ENCODE results near the gene DES. TPM values are rescaled to one million over a fixed set of nuclear protein-coding genes. Genes with fewer than 3 reads are reported as not detected.

Gene DES
- total and polyA plus RNA-seq, 2 of the 13 experiments (the other 11 are each of a cell fraction or from before 2014, with no cell fraction given): not detected

DNA sequence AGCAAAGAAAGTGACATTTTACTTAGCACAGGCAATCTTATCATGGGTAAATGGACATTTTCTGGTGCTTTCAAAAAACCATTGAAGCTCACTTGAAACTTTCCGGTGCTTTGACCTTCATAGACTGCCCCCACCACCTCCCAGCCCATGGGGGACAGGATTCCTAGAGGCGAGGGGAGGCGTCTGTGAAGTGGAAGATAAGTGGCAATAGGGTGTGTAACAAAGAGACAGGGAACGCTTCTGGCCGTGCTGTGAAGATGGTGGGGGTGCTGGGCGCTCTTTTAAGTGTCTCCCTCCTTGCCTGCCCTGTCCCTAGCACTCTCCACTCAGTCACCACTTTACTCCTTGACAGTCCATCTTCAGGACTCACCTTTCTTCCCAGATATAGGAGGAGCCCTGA lies 57.1 kb downstream of the DES start:
- in situ Hi-C loops (cut with HindIII; ENCODE audit: extremely low pct_ligation_motif_present, low pct_unique_long_range_greater_than_20kb) (loop anchor here (10.0 kb wide), 1 partner anchor 50 kb away; no protein-coding TSS in a partner anchor), intact Hi-C loops (cut with micrococcal nuclease; ENCODE audit: unreplicated experiment) (no loop called here)
- Histone ChIP-seq H3K79me2 (ENCODE audit: insufficient read depth, low read length) (no peaks in the 10 kb centered on the region), H3K4me3 (replicated peaks in 1 of 3; ENCODE audit: insufficient read depth in 1 of 3, low read depth in 2 of 3, low read length in 3 of 3) (no peak overlapping the region), H3K36me3 (replicated peaks in 1 of 2; ENCODE audit: control insufficient read depth in 1 of 2, insufficient read depth in 2 of 2, low read length in 2 of 2) (no peaks in the 10 kb centered on the region), H2AFZ (ENCODE audit: low read length) (no peak overlapping the region), H3K9ac (ENCODE audit: insufficient read depth, low read depth, low read length) (no peak overlapping the region), H3K27ac (ENCODE audit: extremely low read length, insufficient read depth, low read length) (no peak overlapping the region), H3K4me2 (ENCODE audit: low read depth, low read length) (no peak overlapping the region), H3K27me3 (ENCODE audit: control insufficient read depth in 1 of 2, insufficient read depth in 2 of 2, low read length in 2 of 2) (peaks cover 18 to 82% of the 10 kb centered on the region in 2 experiments), H3K4me1 (ENCODE audit: insufficient read depth, low read length) (no peaks in the 10 kb centered on the region), H3K9me3 (ENCODE audit: low read length) (no peaks in the 10 kb centered on the region), H4K20me1 (ENCODE audit: insufficient read depth, low read length) (no peaks in the 10 kb centered on the region; the same call in 1 of the 2 replicates)
- ATAC-seq (no peak), FAIRE-seq (no peak), DNase-seq (ENCODE audit: low spot score) (no peak)
- ChIA-PET POLR2A (no interaction called here), CTCF (ENCODE audit: low intra/inter-chr PET ratio, low total read pairs) (interaction anchor here (3.8 kb wide), 1 partner anchor 55 kb away, joined by 39 read pairs; no protein-coding TSS in a partner anchor)
- BruUV-seq (replicated peaks): no TSS peak
- 3% methylated on average over 6 of the region's 6 CpGs for WGBS (ENCODE audit: low lambda C conversion rate)
- no peak for TF ChIP-seq ZFP62 (CRISPR knock-in tag; IDR thresholded peaks at IDR 0.05)
- no peak for TF ChIP-seq ZFY (CRISPR knock-in tag; IDR thresholded peaks at IDR 0.05)
- no peak for TF ChIP-seq BHLHE40 (IDR thresholded peaks at IDR 0.05; ENCODE audit: low read length)
- TF ChIP-seq ZNF781 (CRISPR knock-in tag; IDR thresholded peaks at IDR 0.05; ENCODE audit: borderline replicate concordance, not compliant biosample characterization): no peak
- TF ChIP-seq SOX6 (IDR thresholded peaks at IDR 0.05): no peak
- TF ChIP-seq SOX6 (CRISPR knock-in tag; IDR thresholded peaks at IDR 0.05): no peak
- TF ChIP-seq, protein P1, sequence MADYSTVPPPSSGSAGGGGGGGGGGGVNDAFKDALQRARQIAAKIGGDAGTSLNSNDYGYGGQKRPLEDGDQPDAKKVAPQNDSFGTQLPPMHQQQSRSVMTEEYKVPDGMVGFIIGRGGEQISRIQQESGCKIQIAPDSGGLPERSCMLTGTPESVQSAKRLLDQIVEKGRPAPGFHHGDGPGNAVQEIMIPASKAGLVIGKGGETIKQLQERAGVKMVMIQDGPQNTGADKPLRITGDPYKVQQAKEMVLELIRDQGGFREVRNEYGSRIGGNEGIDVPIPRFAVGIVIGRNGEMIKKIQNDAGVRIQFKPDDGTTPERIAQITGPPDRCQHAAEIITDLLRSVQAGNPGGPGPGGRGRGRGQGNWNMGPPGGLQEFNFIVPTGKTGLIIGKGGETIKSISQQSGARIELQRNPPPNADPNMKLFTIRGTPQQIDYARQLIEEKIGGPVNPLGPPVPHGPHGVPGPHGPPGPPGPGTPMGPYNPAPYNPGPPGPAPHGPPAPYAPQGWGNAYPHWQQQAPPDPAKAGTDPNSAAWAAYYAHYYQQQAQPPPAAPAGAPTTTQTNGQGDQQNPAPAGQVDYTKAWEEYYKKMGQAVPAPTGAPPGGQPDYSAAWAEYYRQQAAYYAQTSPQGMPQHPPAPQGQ (CRISPR knock-in tag; IDR thresholded peaks at IDR 0.05; ENCODE audit: borderline replicate concordance): no peak
- TF ChIP-seq PRDM15 (CRISPR knock-in tag; IDR thresholded peaks at IDR 0.05): no peak
- TF ChIP-seq, protein P2, sequence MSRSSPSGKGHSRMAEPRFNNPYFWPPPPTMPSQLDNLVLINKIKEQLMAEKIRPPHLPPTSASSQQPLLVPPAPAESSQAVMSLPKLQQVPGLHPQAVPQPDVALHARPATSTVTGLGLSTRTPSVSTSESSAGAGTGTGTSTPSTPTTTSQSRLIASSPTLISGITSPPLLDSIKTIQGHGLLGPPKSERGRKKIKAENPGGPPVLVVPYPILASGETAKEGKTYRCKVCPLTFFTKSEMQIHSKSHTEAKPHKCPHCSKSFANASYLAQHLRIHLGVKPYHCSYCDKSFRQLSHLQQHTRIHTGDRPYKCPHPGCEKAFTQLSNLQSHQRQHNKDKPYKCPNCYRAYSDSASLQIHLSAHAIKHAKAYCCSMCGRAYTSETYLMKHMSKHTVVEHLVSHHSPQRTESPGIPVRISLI (CRISPR knock-in tag; IDR thresholded peaks at IDR 0.05; ENCODE audit: borderline replicate concordance): no peak
- TF ChIP-seq ZNF431 (CRISPR knock-in tag; IDR thresholded peaks at IDR 0.05; ENCODE audit: borderline replicate concordance, low read depth): no peak
- TF ChIP-seq SAP130 (CRISPR knock-in tag; IDR thresholded peaks at IDR 0.05; ENCODE audit: low read depth): no peak
- TF ChIP-seq, protein P3, sequence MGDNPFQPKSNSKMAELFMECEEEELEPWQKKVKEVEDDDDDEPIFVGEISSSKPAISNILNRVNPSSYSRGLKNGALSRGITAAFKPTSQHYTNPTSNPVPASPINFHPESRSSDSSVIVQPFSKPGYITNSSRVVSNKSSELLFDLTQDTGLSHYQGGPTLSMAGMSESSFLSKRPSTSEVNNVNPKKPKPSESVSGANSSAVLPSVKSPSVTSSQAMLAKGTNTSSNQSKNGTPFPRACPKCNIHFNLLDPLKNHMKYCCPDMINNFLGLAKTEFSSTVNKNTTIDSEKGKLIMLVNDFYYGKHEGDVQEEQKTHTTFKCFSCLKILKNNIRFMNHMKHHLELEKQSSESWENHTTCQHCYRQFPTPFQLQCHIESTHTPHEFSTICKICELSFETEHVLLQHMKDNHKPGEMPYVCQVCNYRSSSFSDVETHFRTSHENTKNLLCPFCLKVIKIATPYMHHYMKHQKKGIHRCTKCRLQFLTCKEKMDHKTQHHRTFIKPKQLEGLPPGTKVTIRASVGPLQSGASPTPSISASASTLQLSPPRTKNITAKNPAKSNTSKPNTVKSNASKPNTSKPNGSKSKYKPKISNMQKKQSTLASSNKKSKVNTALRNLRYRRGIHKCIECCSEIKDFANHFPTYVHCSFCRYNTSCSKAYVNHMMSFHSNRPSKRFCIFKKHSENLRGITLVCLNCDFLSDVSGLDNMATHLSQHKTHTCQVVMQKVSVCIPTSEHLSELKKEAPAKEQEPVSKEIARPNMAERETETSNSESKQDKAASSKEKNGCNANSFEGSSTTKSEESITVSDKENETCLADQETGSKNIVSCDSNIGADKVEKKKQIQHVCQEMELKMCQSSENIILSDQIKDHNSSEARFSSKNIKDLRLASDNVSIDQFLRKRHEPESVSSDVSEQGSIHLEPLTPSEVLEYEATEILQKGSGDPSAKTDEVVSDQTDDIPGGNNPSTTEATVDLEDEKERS (CRISPR knock-in tag; IDR thresholded peaks at IDR 0.05): no peak

All from HepG2 (cell line).